GM21786 (cell line): ENCODE data around the gene HARS1.
"Not testable (repeated sequence)": the region's sequence is repeated elsewhere in the genome, so short reads cannot be mapped to it uniquely, and the experiment has no call there.

Source experiments
- ATAC-seq: cut with Tn5 transposase; IDR thresholded peaks from one replicate; pipeline ENCODE4 v1.9.1; 2021; ENCODE audit not compliant: unreplicated experiment

HARS1 gene

GRCh38 chr5:140633501-140633900 lies 57.7 kb downstream of the HARS1 start:
- ATAC-seq, result no peak

- ATAC-seq, result no peak
These were observed 58.1 kb downstream of the HARS1 start, which contains the start of gene CD14 for GRCh38 chr5:140633021-140633471. TSS of gene CD14 (minus strand) at chr5:140633175. CDS start at chr5:140633071, 104 bp downstream.

- ATAC-seq, result peak; percentile 45
These were observed 58.7 kb downstream of the HARS1 start for GRCh38 chr5:140632366-140633020.

GRCh38 chr5:140631831-140632365 lies 59.3 kb downstream of the HARS1 start:
- ATAC-seq, result peak; percentile 26

GRCh38 chr5:140631036-140631417 lies 60.1 kb downstream of the HARS1 start:
- no peak for ATAC-seq

- no peak for ATAC-seq
These were observed 60.7 kb downstream of the HARS1 start for GRCh38 chr5:140630292-140631035.

GRCh38 chr5:140628711-140629110 lies 62.5 kb downstream of the HARS1 start:
- no peak for ATAC-seq

- ATAC-seq, result no peak
These were observed 63.2 kb downstream of the HARS1 start for GRCh38 chr5:140627972-140628371.

GRCh38 chr5:140624886-140625285 lies 66.3 kb downstream of the HARS1 start:
- not testable (repeated sequence) for ATAC-seq
